Activated naive CD8-positive, alpha-beta T cell treated with anti-CD3 and anti-CD28 coated beads, Interleukin-2, amount 50 U/mL, for 24 hours (primary cell): ENCODE measurements around the gene CLEC10A.
"Not testable (repeated sequence)": the region's sequence is repeated elsewhere in the genome, so short reads cannot be mapped to it uniquely, and the experiment has no call there.

Source experiments
- ATAC-seq: fragments of 150-1000 bp; cut with Tn5 transposase; one replicate; pipeline ENCODE4 v1.10.0; 2021
- DNase-seq: peaks from one replicate; pipeline ENCODE4 v3.0.0; 2021
- H3K27ac Mint-ChIP-seq: one replicate; pipeline ENCODE4 v1.8.0; 2021; ENCODE audit warnings: mild to moderate bottlenecking, mixed read lengths
- H3K27me3 Mint-ChIP-seq: one replicate; pipeline ENCODE4 v1.8.0; 2021; ENCODE audit warnings: mixed read lengths
- H3K36me3 Mint-ChIP-seq: one replicate; pipeline ENCODE4 v1.8.0; 2021; ENCODE audit warnings: low read depth, mixed read lengths
- H3K4me1 Mint-ChIP-seq: one replicate; pipeline ENCODE4 v1.8.0; 2021; ENCODE audit warnings: mixed read lengths
- H3K4me3 Mint-ChIP-seq: one replicate; pipeline ENCODE4 v1.8.0; 2021; ENCODE audit warnings: mild to moderate bottlenecking, moderate library complexity, mixed read lengths
- H3K9me3 Mint-ChIP-seq: one replicate; pipeline ENCODE4 v1.8.0; 2021; ENCODE audit warnings: mixed read lengths

CLEC10A gene

GRCh38 chr17:7095625-7096024, 15.6 kb upstream of the CLEC10A start:
- Mint-ChIP-seq H3K27ac (no peak overlapping the region), H3K27me3 (peaks cover 7% of the 10 kb centered on the region), H3K4me3 (no peak overlapping the region), H3K4me1 (peaks cover 11% of the 10 kb centered on the region), H3K9me3 (no peaks in the 10 kb centered on the region), H3K36me3 (no peaks in the 10 kb centered on the region)
- DNase-seq (no peak), ATAC-seq (no peak)

GRCh38 chr17:7094652-7095019, 14.6 kb upstream of the CLEC10A start:
- H3K4me1 Mint-ChIP-seq = peaks cover 11% of the 10 kb centered on the region
- H3K27me3 Mint-ChIP-seq = peaks cover 7% of the 10 kb centered on the region
- ATAC-seq = no peak
- H3K36me3 Mint-ChIP-seq = no peaks in the 10 kb centered on the region
- H3K27ac Mint-ChIP-seq = no peak overlapping the region
- no peak overlapping the region for H3K4me3 Mint-ChIP-seq
- DNase-seq = no peak
- H3K9me3 Mint-ChIP-seq = no peaks in the 10 kb centered on the region

GRCh38 chr17:7091311-7092005, 11.4 kb upstream of the CLEC10A start:
- DNase-seq = peak; percentile 14
- not testable (repeated sequence) for ATAC-seq, H3K9me3 Mint-ChIP-seq, H3K4me3 Mint-ChIP-seq, H3K27ac Mint-ChIP-seq, H3K36me3 Mint-ChIP-seq
- Mint-ChIP-seq H3K4me1 (peaks cover 11% of the 10 kb centered on the region), H3K27me3 (peaks cover 12% of the 10 kb centered on the region)

- not testable (repeated sequence) for H3K4me1 Mint-ChIP-seq, H3K27ac Mint-ChIP-seq, DNase-seq, H3K4me3 Mint-ChIP-seq, H3K36me3 Mint-ChIP-seq, H3K9me3 Mint-ChIP-seq, ATAC-seq
- peaks cover 16% of the 10 kb centered on the region for H3K27me3 Mint-ChIP-seq
Observed at GRCh38 chr17:7089570-7089969, 9.5 kb upstream of the CLEC10A start.

GRCh38 chr17:7088442-7088841, 8.4 kb upstream of the CLEC10A start:
- not testable (repeated sequence) for ATAC-seq, H3K4me3 Mint-ChIP-seq, H3K36me3 Mint-ChIP-seq, H3K27ac Mint-ChIP-seq, H3K9me3 Mint-ChIP-seq, DNase-seq
- Mint-ChIP-seq H3K27me3 (peaks cover 18% of the 10 kb centered on the region), H3K4me1 (peaks cover 10% of the 10 kb centered on the region)

GRCh38 chr17:7084088-7084487, 4.0 kb upstream of the CLEC10A start:
- ATAC-seq (no peak), DNase-seq (no peak)
- Mint-ChIP-seq H3K4me3 (no peak overlapping the region), H3K36me3 (no peaks in the 10 kb centered on the region), H3K9me3 (no peaks in the 10 kb centered on the region), H3K27ac (no peak overlapping the region), H3K27me3 (peaks cover 18% of the 10 kb centered on the region), H3K4me1 (peaks cover 31% of the 10 kb centered on the region)

GRCh38 chr17:7083592-7083991, 3.5 kb upstream of the CLEC10A start:
- Mint-ChIP-seq H3K4me1 (peaks cover 31% of the 10 kb centered on the region), H3K27me3 (peaks cover 18% of the 10 kb centered on the region), H3K36me3 (no peaks in the 10 kb centered on the region), H3K27ac (no peak overlapping the region), H3K9me3 (no peaks in the 10 kb centered on the region), H3K4me3 (no peak overlapping the region)
- no peak for DNase-seq
- ATAC-seq = peak; percentile 49

- peak; percentile 11 for DNase-seq
- peak; percentile 61 for ATAC-seq
- H3K4me1 Mint-ChIP-seq = peaks cover 31% of the 10 kb centered on the region
- no peaks in the 10 kb centered on the region for H3K36me3 Mint-ChIP-seq
- no peak overlapping the region for H3K4me3 Mint-ChIP-seq
- peaks cover 13% of the 10 kb centered on the region for H3K27me3 Mint-ChIP-seq
- H3K9me3 Mint-ChIP-seq = no peaks in the 10 kb centered on the region
- H3K27ac Mint-ChIP-seq = no peak overlapping the region
Observed at GRCh38 chr17:7081341-7082062, 1.5 kb upstream of the CLEC10A start.

- Mint-ChIP-seq H3K4me3 (no peak overlapping the region), H3K9me3 (no peaks in the 10 kb centered on the region), H3K4me1 (peaks cover 31% of the 10 kb centered on the region), H3K27ac (no peak overlapping the region), H3K36me3 (no peaks in the 10 kb centered on the region), H3K27me3 (peaks cover 9% of the 10 kb centered on the region)
- DNase-seq (no peak), ATAC-seq (no peak)
Observed at GRCh38 chr17:7080456-7081041, 498 bp upstream of the CLEC10A start.

- ATAC-seq (no peak), DNase-seq (no peak)
- Mint-ChIP-seq H3K4me1 (peaks cover 22% of the 10 kb centered on the region), H3K36me3 (no peaks in the 10 kb centered on the region), H3K9me3 (no peaks in the 10 kb centered on the region), H3K27me3 (peaks cover 7% of the 10 kb centered on the region), H3K4me3 (no peak overlapping the region), H3K27ac (no peak overlapping the region)
Observed at GRCh38 chr17:7078711-7079110, 1.3 kb downstream of the CLEC10A start.

- no peak overlapping the region for H3K4me3 Mint-ChIP-seq
- no peaks in the 10 kb centered on the region for H3K9me3 Mint-ChIP-seq
- peaks cover 19% of the 10 kb centered on the region for H3K4me1 Mint-ChIP-seq
- H3K36me3 Mint-ChIP-seq = no peaks in the 10 kb centered on the region
- peaks cover 2% of the 10 kb centered on the region for H3K27me3 Mint-ChIP-seq
- DNase-seq = no peak
- no peak for ATAC-seq
- H3K27ac Mint-ChIP-seq = no peak overlapping the region
Observed at GRCh38 chr17:7077911-7078546, 2.0 kb downstream of the CLEC10A start.

GRCh38 chr17:7074931-7075330, 5.1 kb downstream of the CLEC10A start:
- peaks cover 2% of the 10 kb centered on the region for H3K27me3 Mint-ChIP-seq
- no peaks in the 10 kb centered on the region for H3K36me3 Mint-ChIP-seq
- DNase-seq (no peak), ATAC-seq (no peak)
- no peaks in the 10 kb centered on the region for H3K9me3 Mint-ChIP-seq
- no peak overlapping the region for H3K27ac Mint-ChIP-seq
- no peak overlapping the region for H3K4me3 Mint-ChIP-seq
- no peaks in the 10 kb centered on the region for H3K4me1 Mint-ChIP-seq

GRCh38 chr17:7072406-7072805, 7.6 kb downstream of the CLEC10A start:
- no peak for DNase-seq
- H3K27me3 Mint-ChIP-seq = peaks cover 2% of the 10 kb centered on the region
- no peak overlapping the region for H3K27ac Mint-ChIP-seq
- H3K4me3 Mint-ChIP-seq = no peak overlapping the region
- no peaks in the 10 kb centered on the region for H3K36me3 Mint-ChIP-seq
- H3K4me1 Mint-ChIP-seq = no peaks in the 10 kb centered on the region
- H3K9me3 Mint-ChIP-seq = peaks cover 12% of the 10 kb centered on the region
- ATAC-seq = no peak

- Mint-ChIP-seq H3K9me3 (peaks cover 12% of the 10 kb centered on the region), H3K4me1 (no peaks in the 10 kb centered on the region), H3K27me3 (peaks cover 2% of the 10 kb centered on the region), H3K4me3 (no peak overlapping the region), H3K27ac (no peak overlapping the region), H3K36me3 (no peaks in the 10 kb centered on the region)
- ATAC-seq (no peak), DNase-seq (no peak)
Observed at GRCh38 chr17:7070712-7071111, 9.3 kb downstream of the CLEC10A start.

GRCh38 chr17:7068268-7068667, 11.8 kb downstream of the CLEC10A start:
- peaks cover 12% of the 10 kb centered on the region for H3K9me3 Mint-ChIP-seq
- no peak overlapping the region for H3K4me3 Mint-ChIP-seq
- no peaks in the 10 kb centered on the region for H3K36me3 Mint-ChIP-seq
- DNase-seq (no peak), ATAC-seq (no peak)
- no peak overlapping the region for H3K27ac Mint-ChIP-seq
- no peaks in the 10 kb centered on the region for H3K4me1 Mint-ChIP-seq
- H3K27me3 Mint-ChIP-seq = peaks cover 10% of the 10 kb centered on the region
